Measurements from ENCODE around the gene ORC5.
A peak's percentile ranks its signal among the peaks of the same experiment; 100 is the strongest.
"Not testable (repeated sequence)": the region's sequence is repeated elsewhere in the genome, so short reads cannot be mapped to it uniquely, and the experiment has no call there.

Gene ORC5

GRCh38 chr7:104207731-104208420 is at the start of gene ORC5:
TSS of gene ORC5 (minus strand) at chr7:104208013. CDS start at chr7:104207904, 109 bp downstream.
- H3K4me3 ChIP-seq (ENCODE audit: low read length) = peak within 1 kb of the TSS; percentile 89
- peak within 1 kb of the TSS; percentile 92 for H3K9ac ChIP-seq (ENCODE audit: low read length)
- peaks cover 4% of the 10 kb centered on the region for H3K9me3 ChIP-seq (ENCODE audit: control insufficient read depth, low read length)
- peaks cover 23% of the 10 kb centered on the region for H3K4me1 ChIP-seq (ENCODE audit: control insufficient read depth, insufficient read depth, low read length)
- H3K36me3 ChIP-seq (ENCODE audit: control insufficient read depth, insufficient read depth, low read length, severe bottlenecking) = peaks cover 12% of the 10 kb centered on the region
- no peaks in the 10 kb centered on the region for H3K27me3 ChIP-seq (replicated peaks; ENCODE audit: control insufficient read depth, insufficient read depth, low read length)
- peak; percentile 97 for DNase-seq (ENCODE audit: low read depth)

GRCh38 chr7:104255616-104256015 is 47.8 kb upstream of the ORC5 start:
- Histone ChIP-seq H3K36me3 (ENCODE audit: control insufficient read depth, insufficient read depth, low read length, severe bottlenecking) (no peaks in the 10 kb centered on the region), H3K4me1 (ENCODE audit: control insufficient read depth, insufficient read depth, low read length) (no peaks in the 10 kb centered on the region), H3K9me3 (ENCODE audit: control insufficient read depth, low read length) (no peaks in the 10 kb centered on the region), H3K9ac (ENCODE audit: low read length) (no peak overlapping the region), H3K4me3 (ENCODE audit: low read length) (no peak overlapping the region), H3K27me3 (replicated peaks; ENCODE audit: control insufficient read depth, insufficient read depth, low read length) (peaks cover 30% of the 10 kb centered on the region)
- DNase-seq (ENCODE audit: low read depth) = no peak

- peaks cover 34% of the 10 kb centered on the region for H3K27me3 ChIP-seq (replicated peaks; ENCODE audit: control insufficient read depth, insufficient read depth, low read length)
- H3K36me3 ChIP-seq (ENCODE audit: control insufficient read depth, insufficient read depth, low read length, severe bottlenecking) = no peaks in the 10 kb centered on the region
- H3K4me1 ChIP-seq (ENCODE audit: control insufficient read depth, insufficient read depth, low read length) = no peaks in the 10 kb centered on the region
- DNase-seq (ENCODE audit: low read depth) = no peak
- H3K9ac ChIP-seq (ENCODE audit: low read length) = no peak overlapping the region
- no peaks in the 10 kb centered on the region for H3K9me3 ChIP-seq (ENCODE audit: control insufficient read depth, low read length)
- no peak overlapping the region for H3K4me3 ChIP-seq (ENCODE audit: low read length)
Measured at GRCh38 chr7:104255194-104255593, 47.4 kb upstream of the ORC5 start.

- Histone ChIP-seq H3K9ac (ENCODE audit: low read length) (no peak overlapping the region), H3K4me3 (ENCODE audit: low read length) (no peak overlapping the region), H3K36me3 (ENCODE audit: control insufficient read depth, insufficient read depth, low read length, severe bottlenecking) (no peaks in the 10 kb centered on the region), H3K27me3 (replicated peaks; ENCODE audit: control insufficient read depth, insufficient read depth, low read length) (peaks cover 39% of the 10 kb centered on the region), H3K9me3 (ENCODE audit: control insufficient read depth, low read length) (no peaks in the 10 kb centered on the region), H3K4me1 (ENCODE audit: control insufficient read depth, insufficient read depth, low read length) (no peaks in the 10 kb centered on the region)
- no peak for DNase-seq (ENCODE audit: low read depth)
Measured at GRCh38 chr7:104254696-104255095, 46.9 kb upstream of the ORC5 start.

- H3K9me3 ChIP-seq (ENCODE audit: control insufficient read depth, low read length) = no peaks in the 10 kb centered on the region
- H3K27me3 ChIP-seq (replicated peaks; ENCODE audit: control insufficient read depth, insufficient read depth, low read length) = peaks cover 39% of the 10 kb centered on the region
- H3K36me3 ChIP-seq (ENCODE audit: control insufficient read depth, insufficient read depth, low read length, severe bottlenecking) = no peaks in the 10 kb centered on the region
- no peaks in the 10 kb centered on the region for H3K4me1 ChIP-seq (ENCODE audit: control insufficient read depth, insufficient read depth, low read length)
- peak; percentile 4 for DNase-seq (ENCODE audit: low read depth)
- H3K9ac ChIP-seq (ENCODE audit: low read length) = no peak overlapping the region
- H3K4me3 ChIP-seq (ENCODE audit: low read length) = no peak overlapping the region
Measured at GRCh38 chr7:104252409-104253134, 44.8 kb upstream of the ORC5 start.

- Histone ChIP-seq H3K4me1 (ENCODE audit: control insufficient read depth, insufficient read depth, low read length) (peaks cover 27% of the 10 kb centered on the region), H3K4me3 (ENCODE audit: low read length) (no peak overlapping the region), H3K9ac (ENCODE audit: low read length) (no peak overlapping the region), H3K36me3 (ENCODE audit: control insufficient read depth, insufficient read depth, low read length, severe bottlenecking) (no peaks in the 10 kb centered on the region), H3K27me3 (replicated peaks; ENCODE audit: control insufficient read depth, insufficient read depth, low read length) (peaks cover 13% of the 10 kb centered on the region), H3K9me3 (ENCODE audit: control insufficient read depth, low read length) (no peaks in the 10 kb centered on the region)
- no peak for DNase-seq (ENCODE audit: low read depth)
Measured at GRCh38 chr7:104242638-104243037, 34.8 kb upstream of the ORC5 start.

- peak overlapping the region; percentile 40 for H3K4me3 ChIP-seq (ENCODE audit: low read length)
- peaks cover 27% of the 10 kb centered on the region for H3K4me1 ChIP-seq (ENCODE audit: control insufficient read depth, insufficient read depth, low read length)
- H3K9ac ChIP-seq (ENCODE audit: low read length) = peak overlapping the region; percentile 11
- no peaks in the 10 kb centered on the region for H3K36me3 ChIP-seq (ENCODE audit: control insufficient read depth, insufficient read depth, low read length, severe bottlenecking)
- DNase-seq (ENCODE audit: low read depth) = no peak
- peaks cover 17% of the 10 kb centered on the region for H3K27me3 ChIP-seq (replicated peaks; ENCODE audit: control insufficient read depth, insufficient read depth, low read length)
- H3K9me3 ChIP-seq (ENCODE audit: control insufficient read depth, low read length) = no peaks in the 10 kb centered on the region
Measured at GRCh38 chr7:104241538-104242209, 33.9 kb upstream of the ORC5 start.

- H3K9me3 ChIP-seq (ENCODE audit: control insufficient read depth, low read length) = no peaks in the 10 kb centered on the region
- H3K4me3 ChIP-seq (ENCODE audit: low read length) = peak overlapping the region; percentile 40
- H3K36me3 ChIP-seq (ENCODE audit: control insufficient read depth, insufficient read depth, low read length, severe bottlenecking) = no peaks in the 10 kb centered on the region
- DNase-seq (ENCODE audit: low read depth) = no peak
- peaks cover 17% of the 10 kb centered on the region for H3K27me3 ChIP-seq (replicated peaks; ENCODE audit: control insufficient read depth, insufficient read depth, low read length)
- no peak overlapping the region for H3K9ac ChIP-seq (ENCODE audit: low read length)
- peaks cover 27% of the 10 kb centered on the region for H3K4me1 ChIP-seq (ENCODE audit: control insufficient read depth, insufficient read depth, low read length)
Measured at GRCh38 chr7:104241135-104241534, 33.3 kb upstream of the ORC5 start.

- Histone ChIP-seq H3K36me3 (ENCODE audit: control insufficient read depth, insufficient read depth, low read length, severe bottlenecking) (no peaks in the 10 kb centered on the region), H3K27me3 (replicated peaks; ENCODE audit: control insufficient read depth, insufficient read depth, low read length) (peaks cover 17% of the 10 kb centered on the region), H3K9me3 (ENCODE audit: control insufficient read depth, low read length) (no peaks in the 10 kb centered on the region), H3K9ac (ENCODE audit: low read length) (no peak overlapping the region), H3K4me1 (ENCODE audit: control insufficient read depth, insufficient read depth, low read length) (peaks cover 27% of the 10 kb centered on the region), H3K4me3 (ENCODE audit: low read length) (no peak overlapping the region)
- no peak for DNase-seq (ENCODE audit: low read depth)
Measured at GRCh38 chr7:104240401-104240800, 32.6 kb upstream of the ORC5 start.

- H3K9me3 ChIP-seq (ENCODE audit: control insufficient read depth, low read length); DNase-seq (ENCODE audit: low read depth); H3K4me1 ChIP-seq (ENCODE audit: control insufficient read depth, insufficient read depth, low read length); H3K4me3 ChIP-seq (ENCODE audit: low read length); H3K9ac ChIP-seq (ENCODE audit: low read length); H3K36me3 ChIP-seq (ENCODE audit: control insufficient read depth, insufficient read depth, low read length, severe bottlenecking): not testable (repeated sequence)
- peaks cover 30% of the 10 kb centered on the region for H3K27me3 ChIP-seq (replicated peaks; ENCODE audit: control insufficient read depth, insufficient read depth, low read length)
Measured at GRCh38 chr7:104234990-104235389, 27.2 kb upstream of the ORC5 start.
